GM12878 (cell line): Measurements from ENCODE around the gene KAZN.

Source experiments
- CEBPB ChIP-seq, 2 experiments: fragments of 150-350 bp in 1 of 2; IDR thresholded peaks; 2 replicates each; pipeline ENCODE4 v1.6.1; 2012 to 2014; ENCODE audit warnings: low read depth in 2 of 2, low read length in 2 of 2, borderline replicate concordance in 1 of 2, inconsistent platforms in 1 of 2
- CHD2 ChIP-seq: IDR thresholded peaks from 2 replicates; pipeline ENCODE4 v1.6.1; 2011; ENCODE audit warnings: low read depth, low read length, improper control_type of control experiment, borderline replicate concordance
- EGR1 ChIP-seq, 2 experiments: IDR thresholded peaks; 1 replicate in 1 of 2; 2 replicates in 1 of 2; pipeline ENCODE4 v1.6.1; 2011 to 2012; ENCODE audit warnings: low read depth in 2 of 2, low read length in 2 of 2, borderline replicate concordance in 1 of 2, mild to moderate bottlenecking in 1 of 2, moderate library complexity in 1 of 2
- EZH2 ChIP-seq: IDR thresholded peaks from 2 replicates; pipeline ENCODE4 v1.6.1; 2012; ENCODE audit warnings: low read depth, mild to moderate bottlenecking, control low read depth, inconsistent platforms, low read length, borderline replicate concordance; ENCODE audit not compliant: control insufficient read depth
- IRF3 ChIP-seq: fragments of 450-650 bp; IDR thresholded peaks from 2 replicates; pipeline ENCODE4 v1.6.1; 2014; ENCODE audit warnings: mild to moderate bottlenecking
- REST ChIP-seq: IDR thresholded peaks from 2 replicates; pipeline ENCODE4 v1.6.1; 2012; ENCODE audit warnings: mild to moderate bottlenecking, low read depth, low read length
- TARDBP ChIP-seq: IDR thresholded peaks from 2 replicates; pipeline ENCODE4 v1.6.1; 2016; ENCODE audit warnings: borderline replicate concordance
- YY1 ChIP-seq: IDR thresholded peaks from 2 replicates; pipeline ENCODE4 v1.6.1; 2011; ENCODE audit warnings: low read depth, mild to moderate bottlenecking, low read length
- ZNF384 ChIP-seq: IDR thresholded peaks from 2 replicates; pipeline ENCODE4 v1.6.1; 2012; ENCODE audit warnings: low read depth, mild to moderate bottlenecking, low read length, improper control_type of control experiment, borderline replicate concordance

GRCh38 chr1:14869187-14869586 lies 270.7 kb downstream of the KAZN start:
- no peak for TF ChIP-seq ZNF384
- TF ChIP-seq EZH2, result no peak
- TF ChIP-seq CEBPB (IDR thresholded peaks at IDR 0.05; ENCODE audit: borderline replicate concordance in 1 of 2, low read depth in 2 of 2, low read length in 2 of 2), result no peak
- TF ChIP-seq REST, result no peak
- TF ChIP-seq EGR1 (IDR thresholded peaks at IDR 0.05; ENCODE audit: borderline replicate concordance in 1 of 2, low read depth in 2 of 2, low read length in 2 of 2), result no peak
- no peak for TF ChIP-seq IRF3
- no peak for TF ChIP-seq YY1
- no peak for TF ChIP-seq CHD2
- no peak for TF ChIP-seq TARDBP
